Measurements from ENCODE around the gene SLC8B1.

The SLC8B1 gene

DNA sequence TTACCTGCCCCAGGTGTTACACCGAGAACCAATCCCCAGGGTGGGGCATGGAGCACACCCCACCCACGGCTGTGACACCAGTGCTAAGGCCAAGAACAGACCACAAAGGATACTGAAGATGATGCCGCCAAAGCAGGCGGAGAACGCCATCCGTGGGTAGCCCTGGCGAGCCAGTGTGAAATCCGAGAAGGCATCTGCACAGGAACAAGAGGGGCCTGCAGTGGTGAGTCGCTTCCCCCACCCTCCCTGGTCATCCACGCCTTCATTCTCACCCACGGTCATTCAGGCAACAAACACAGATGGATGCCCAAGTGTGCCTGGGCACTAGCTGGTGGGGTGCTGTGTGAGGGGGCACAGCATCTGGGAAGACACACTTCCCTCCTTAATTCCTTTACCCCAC is 28.5 kb downstream of the SLC8B1 start:
- in situ Hi-C loops (cut with MboI; ENCODE audit: low pct_unique_long_range_greater_than_20kb, low sequenced_read_pairs, unreplicated experiment) = loop anchor here (25.0 kb wide), 1 partner anchor 606 kb away; no protein-coding TSS in a partner anchor
- no peak for TF ChIP-seq CTCF (IDR thresholded peaks at IDR 0.05; ENCODE audit: extremely low read depth, insufficient read depth, missing control alignments)
- DNase-seq (ENCODE audit: low spot score) = no peak

- TF ChIP-seq CTCF (IDR thresholded peaks at IDR 0.05; ENCODE audit: extremely low read depth, insufficient read depth, missing control alignments) = no peak
- no peak for DNase-seq (ENCODE audit: low spot score)
- in situ Hi-C loops (cut with MboI; ENCODE audit: low pct_unique_long_range_greater_than_20kb, low sequenced_read_pairs, unreplicated experiment) = loop anchor here (25.0 kb wide), 1 partner anchor 607 kb away; no protein-coding TSS in a partner anchor
These were observed 29.5 kb downstream of the SLC8B1 start for GRCh38 chr12:113305281-113305856.

GRCh38 chr12:113302886-113303640 is 31.8 kb downstream of the SLC8B1 start:
- in situ Hi-C loops (cut with MboI; ENCODE audit: low pct_unique_long_range_greater_than_20kb, low sequenced_read_pairs, unreplicated experiment) = loop anchor here (25.0 kb wide), 1 partner anchor 609 kb away; no protein-coding TSS in a partner anchor
- DNase-seq (ENCODE audit: low spot score) = no peak
- no peak for TF ChIP-seq CTCF (IDR thresholded peaks at IDR 0.05; ENCODE audit: extremely low read depth, insufficient read depth, missing control alignments)

DNA sequence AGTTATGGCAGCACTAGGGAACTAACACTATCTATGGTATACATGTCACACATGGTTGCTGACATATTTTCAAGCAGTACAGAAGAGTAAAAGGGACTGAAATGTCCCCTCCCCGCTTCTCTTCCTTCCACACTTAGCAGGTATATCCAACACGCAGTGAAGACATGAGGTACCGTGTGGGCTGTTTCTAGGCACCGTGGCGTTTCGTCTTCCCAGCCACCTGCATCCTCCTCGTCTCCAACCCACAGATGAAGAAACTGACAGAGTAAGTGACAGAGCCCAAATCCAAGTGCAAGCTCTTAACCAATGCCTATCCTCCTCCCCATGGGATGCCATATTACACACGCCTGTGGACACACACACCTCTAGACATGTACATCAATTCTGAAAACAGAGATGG is 32.4 kb downstream of the SLC8B1 start:
- TF ChIP-seq CTCF (IDR thresholded peaks at IDR 0.05; ENCODE audit: extremely low read depth, insufficient read depth, missing control alignments) = no peak
- no peak for DNase-seq (ENCODE audit: low spot score)
- in situ Hi-C loops (cut with MboI; ENCODE audit: low pct_unique_long_range_greater_than_20kb, low sequenced_read_pairs, unreplicated experiment) = loop anchor here (25.0 kb wide), 1 partner anchor 610 kb away; no protein-coding TSS in a partner anchor

- TF ChIP-seq CTCF (IDR thresholded peaks at IDR 0.05; ENCODE audit: extremely low read depth, insufficient read depth, missing control alignments) = no peak
- in situ Hi-C loops (cut with MboI; ENCODE audit: low pct_unique_long_range_greater_than_20kb, low sequenced_read_pairs, unreplicated experiment) = loop anchor here (25.0 kb wide), 1 partner anchor 610 kb away; no protein-coding TSS in a partner anchor
- DNase-seq (ENCODE audit: low spot score) = no peak
These were observed 33.1 kb downstream of the SLC8B1 start for GRCh38 chr12:113301811-113302210.

GRCh38 chr12:113299619-113300237 is 35.2 kb downstream of the SLC8B1 start:
- TF ChIP-seq CTCF (IDR thresholded peaks at IDR 0.05; ENCODE audit: extremely low read depth, insufficient read depth, missing control alignments) = no peak
- in situ Hi-C loops (cut with MboI; ENCODE audit: low pct_unique_long_range_greater_than_20kb, low sequenced_read_pairs, unreplicated experiment) = loop anchor here (25.0 kb wide), 1 partner anchor 613 kb away; no protein-coding TSS in a partner anchor
- DNase-seq (ENCODE audit: low spot score) = no peak
